ENCODE measurements around the gene CCDC126.
"Not testable (repeated sequence)": the region's sequence is repeated elsewhere in the genome, so short reads cannot be mapped to it uniquely, and the experiment has no call there.

The CCDC126 gene

DNA sequence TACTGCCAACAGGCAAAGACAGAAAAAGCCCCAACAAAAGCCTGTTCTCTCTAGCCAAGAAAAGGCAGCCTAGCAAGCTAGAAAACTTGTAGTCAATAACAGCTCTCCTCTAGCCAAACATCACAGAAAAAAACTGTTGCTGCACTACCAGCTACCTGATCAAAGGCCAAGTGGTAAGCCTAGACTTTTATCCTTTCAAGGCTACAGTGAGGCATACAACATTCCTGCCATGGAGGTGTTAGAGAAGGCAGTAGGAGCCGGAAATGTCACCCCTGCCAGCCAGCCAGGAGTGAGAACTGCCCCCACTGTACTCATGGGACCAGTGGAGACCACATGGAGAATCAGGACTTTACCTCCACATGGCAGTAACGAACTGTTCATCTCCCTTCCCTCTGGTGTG, 31.2 kb downstream of the CCDC126 start:
- DNase-seq (ENCODE audit: low read depth), result no peak

DNA sequence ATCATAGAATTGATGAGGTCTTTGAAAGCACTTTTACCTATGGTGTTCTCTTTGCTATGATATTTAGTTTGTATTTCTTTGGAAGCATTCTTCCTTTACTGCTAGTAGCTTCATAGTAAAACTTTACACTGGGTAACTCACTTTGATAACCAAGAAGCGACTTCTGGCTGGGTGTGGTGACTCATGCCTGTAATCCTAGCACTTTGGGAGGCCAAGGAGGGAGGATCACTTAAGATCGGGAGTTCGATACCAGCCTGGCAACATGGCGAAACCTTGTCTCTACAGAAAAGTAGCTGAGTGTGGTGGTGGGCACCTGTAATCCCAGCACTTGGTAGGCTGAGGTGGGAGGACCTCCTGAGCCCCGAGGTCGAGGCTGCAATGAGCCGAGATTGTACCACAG, 36.2 kb downstream of the CCDC126 start:
- no peak for DNase-seq (ENCODE audit: low read depth)

DNA sequence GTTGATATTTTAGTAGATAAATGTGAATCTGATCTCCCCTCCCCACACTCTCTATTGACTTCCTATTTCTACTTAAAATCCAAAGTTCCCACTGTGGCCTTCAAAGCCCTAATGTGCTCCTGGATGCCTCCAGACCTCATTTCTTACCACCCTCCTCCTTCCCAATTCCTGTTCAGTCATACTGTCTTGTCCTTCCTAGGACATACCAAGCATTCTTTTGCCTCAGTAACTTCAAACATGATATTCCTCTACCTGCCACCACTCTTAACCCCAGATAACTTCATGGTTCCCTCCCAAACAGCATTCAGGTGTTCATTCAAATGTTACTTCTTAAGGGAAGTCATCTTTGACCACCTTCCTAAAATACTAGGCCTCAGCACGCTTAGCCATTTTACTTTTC, 48.6 kb downstream of the CCDC126 start:
- no peak for DNase-seq (ENCODE audit: low read depth)

DNA sequence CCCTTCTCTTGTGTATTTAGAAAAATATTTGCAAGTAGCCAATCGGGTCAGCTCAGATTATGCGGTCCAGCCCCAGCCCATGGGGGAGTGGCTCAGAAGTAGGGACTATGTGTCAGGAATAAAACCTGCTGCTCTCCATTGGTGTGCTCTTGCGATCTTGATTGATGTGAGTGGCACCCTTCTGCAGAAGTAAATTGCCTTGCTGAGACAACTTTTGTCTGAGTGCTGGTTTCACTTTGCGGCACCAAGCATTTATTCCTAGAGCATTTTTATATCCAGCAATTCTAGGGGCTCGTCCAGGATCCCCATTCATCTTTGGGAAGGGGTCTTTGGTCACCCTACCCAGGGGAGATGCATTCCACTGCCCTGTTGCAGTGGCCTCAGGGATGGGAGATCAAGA, 56.8 kb downstream of the CCDC126 start:
- no peak for DNase-seq (ENCODE audit: low read depth)

DNA sequence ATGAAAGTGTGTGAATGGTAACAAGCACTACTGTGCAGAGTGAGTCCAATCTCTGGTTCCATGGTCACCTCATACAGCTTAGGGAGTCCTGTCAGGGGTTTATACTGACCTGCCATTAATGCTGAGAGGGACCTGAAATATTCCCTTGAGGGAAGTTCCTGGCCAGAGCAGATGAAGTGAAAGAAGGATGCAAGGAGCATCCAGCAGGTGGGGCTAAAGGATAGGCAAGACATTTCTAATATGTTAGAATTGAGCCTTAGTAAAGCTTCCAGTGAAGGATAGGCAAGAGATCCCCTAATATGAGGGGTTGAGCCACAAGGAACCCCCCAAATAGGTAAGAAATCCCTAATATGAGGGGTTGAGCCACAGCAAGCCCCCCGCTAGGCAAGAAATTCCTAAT, 57.3 kb downstream of the CCDC126 start:
- DNase-seq (ENCODE audit: low read depth), result no peak

DNA sequence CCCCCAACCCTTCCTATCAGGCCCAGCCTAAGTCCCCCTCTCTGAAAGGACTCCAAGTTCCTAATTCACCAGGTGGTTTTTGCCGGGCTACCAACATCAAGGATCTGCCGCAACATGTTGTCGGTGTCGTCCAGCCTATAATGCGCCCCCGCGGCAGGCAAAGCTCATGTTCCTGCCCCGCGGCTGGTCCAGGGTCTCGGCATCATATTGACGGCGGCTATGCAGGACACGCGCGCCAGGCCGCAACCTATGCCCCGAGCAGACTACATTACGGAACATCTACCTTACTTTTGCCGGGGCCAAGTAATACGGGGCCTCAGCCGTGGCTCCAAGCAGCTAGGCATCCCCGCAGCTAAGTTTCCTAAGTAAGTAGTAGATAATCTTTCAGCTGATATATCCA, 58.3 kb downstream of the CCDC126 start:
- no peak for DNase-seq (ENCODE audit: low read depth)

DNA sequence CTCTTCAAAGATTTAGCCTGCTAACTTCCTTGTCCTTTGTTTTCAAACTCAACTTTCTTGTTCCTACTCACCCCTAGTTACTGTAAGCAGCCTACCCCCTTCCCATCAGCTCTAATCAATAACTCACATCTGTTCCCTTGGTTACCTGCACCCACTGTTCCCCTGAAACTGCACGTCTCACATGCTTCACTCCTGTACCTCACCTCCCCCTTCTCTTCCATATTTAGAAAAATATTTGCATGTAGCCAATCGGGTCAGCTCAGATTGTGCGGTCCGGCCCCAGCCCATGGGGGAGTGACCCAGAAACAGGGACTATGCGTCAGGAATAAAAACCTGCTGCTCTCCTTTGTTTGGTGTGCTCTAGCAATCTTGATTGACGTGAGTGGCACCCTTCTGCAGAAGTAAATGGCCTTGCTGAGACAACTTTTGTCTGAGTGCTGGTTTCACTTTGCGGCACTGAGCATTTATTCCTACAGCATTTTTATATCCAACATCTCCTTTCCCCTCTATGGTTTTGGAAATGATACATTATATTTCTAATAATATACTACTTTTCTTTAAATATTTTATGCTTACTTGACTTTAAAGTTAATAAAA, 61.7 kb downstream of the CCDC126 start:
- DNase-seq (ENCODE audit: low read depth), result no peak

DNA sequence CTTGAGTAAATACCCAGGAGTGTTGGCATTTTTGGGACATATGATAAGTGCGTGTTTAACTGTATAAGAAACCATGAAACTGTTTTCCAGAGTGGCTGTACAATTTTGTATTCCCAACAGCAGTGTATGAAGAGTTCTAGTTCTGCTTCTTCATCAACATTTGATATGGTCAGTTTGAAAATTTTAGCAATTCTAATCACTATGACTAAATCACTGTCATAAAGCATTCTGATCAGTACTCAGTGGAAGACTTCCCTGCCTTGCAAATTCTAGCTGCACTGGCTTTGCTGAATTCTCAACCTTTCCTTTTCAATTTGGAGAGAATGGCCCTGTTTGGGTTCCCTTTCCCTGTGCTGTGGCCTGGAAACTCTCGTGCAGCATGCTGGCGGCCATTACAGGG, 64.2 kb downstream of the CCDC126 start:
- DNase-seq (ENCODE audit: low read depth), result no peak

DNA sequence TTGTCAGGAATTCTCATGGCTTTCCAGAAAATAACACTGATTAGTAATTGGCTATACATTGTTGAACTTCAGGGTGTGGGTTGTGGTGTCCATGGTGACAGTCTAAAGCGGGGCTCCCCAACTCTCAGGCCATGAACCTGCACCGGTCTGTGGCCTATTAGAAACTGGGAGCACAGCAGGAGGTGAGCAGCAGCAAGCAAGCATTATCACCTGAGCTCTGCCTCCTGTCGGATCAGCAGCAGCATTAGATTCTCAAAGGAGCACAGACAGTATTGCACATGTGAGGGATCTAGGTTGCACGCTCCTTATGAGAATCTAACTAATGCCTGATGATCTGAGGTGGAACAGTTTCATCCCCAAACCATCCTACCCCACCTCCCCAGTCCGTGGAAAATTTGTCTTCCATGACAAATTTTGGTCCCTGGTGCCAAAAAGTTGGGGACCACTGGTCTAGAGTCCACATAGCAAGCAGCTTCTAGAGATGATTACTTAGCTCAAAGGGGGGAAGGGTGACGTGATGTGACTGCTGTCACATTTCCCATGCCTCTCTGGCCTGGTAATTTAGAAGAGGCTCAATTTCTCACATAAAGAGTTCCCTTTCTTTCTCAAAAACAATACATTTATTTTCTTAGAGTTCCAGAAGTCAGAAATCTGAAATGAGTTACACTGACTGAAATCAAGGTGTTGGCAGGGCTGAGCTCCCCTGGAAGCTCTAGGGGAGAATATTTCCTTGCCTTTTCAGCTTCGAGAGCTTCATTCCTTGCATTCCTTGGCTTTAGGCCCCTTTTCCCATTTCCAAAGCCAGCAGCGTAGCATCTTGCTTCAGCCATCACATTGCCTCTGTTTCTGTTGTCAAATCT, 65.2 kb downstream of the CCDC126 start:
- no peak for DNase-seq (ENCODE audit: low read depth)

DNA sequence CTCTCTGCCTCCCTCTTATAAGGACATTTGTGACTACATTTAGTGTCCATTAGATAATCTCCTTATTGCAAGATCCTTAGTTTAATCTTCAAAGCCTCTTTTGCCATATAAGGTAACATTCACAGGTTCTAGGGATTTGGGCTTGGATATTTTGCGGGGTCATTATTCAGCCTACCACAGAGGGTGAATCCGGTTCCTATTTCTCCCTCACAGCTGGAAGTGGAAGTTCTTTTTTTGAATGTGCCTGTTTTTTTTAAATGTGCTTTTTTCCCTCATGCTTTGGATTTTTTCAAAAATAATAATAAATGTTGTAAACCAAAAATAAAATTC, 65.8 kb downstream of the CCDC126 start:
- no peak for DNase-seq (ENCODE audit: low read depth)

DNA sequence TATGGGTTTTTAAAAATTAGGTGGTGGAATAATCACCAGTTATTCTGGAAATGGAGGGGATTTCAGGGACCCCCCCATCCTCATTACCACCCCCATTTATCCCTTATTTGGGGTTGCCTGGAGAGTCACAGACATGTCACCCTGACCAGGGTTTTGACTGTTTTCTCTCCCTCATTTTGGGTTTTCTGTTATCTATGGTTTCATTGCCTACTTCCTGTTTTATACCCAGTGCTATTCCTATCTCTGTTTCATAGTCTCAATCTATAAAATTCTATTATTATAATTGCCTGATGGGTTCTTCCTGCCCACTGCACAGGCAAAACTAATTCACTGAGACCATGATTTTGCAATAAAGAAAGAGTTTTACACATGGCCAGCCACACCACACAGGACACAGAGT, 66.9 kb downstream of the CCDC126 start:
- no peak for DNase-seq (ENCODE audit: low read depth)

DNA sequence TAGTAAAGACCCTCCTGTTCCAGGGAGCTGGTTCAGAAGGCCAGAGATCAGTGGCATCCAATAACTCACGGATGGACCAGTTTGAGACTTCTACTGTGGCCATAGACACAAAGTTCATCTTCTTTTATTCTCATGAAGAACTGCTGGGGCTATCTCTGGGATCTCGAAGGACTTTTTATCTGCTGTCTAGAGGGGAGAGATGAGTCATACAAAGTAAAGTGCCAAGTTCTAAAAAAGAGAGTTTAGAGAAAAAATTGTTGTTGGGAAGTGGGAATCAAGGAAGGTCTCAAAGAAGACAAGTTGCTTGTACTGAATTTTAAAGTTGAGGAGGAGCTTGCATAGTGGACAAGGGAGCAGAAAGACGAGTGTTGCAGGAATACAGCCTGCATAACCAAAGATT, 74.9 kb downstream of the CCDC126 start:
- DNase-seq (ENCODE audit: low read depth), result no peak

DNA sequence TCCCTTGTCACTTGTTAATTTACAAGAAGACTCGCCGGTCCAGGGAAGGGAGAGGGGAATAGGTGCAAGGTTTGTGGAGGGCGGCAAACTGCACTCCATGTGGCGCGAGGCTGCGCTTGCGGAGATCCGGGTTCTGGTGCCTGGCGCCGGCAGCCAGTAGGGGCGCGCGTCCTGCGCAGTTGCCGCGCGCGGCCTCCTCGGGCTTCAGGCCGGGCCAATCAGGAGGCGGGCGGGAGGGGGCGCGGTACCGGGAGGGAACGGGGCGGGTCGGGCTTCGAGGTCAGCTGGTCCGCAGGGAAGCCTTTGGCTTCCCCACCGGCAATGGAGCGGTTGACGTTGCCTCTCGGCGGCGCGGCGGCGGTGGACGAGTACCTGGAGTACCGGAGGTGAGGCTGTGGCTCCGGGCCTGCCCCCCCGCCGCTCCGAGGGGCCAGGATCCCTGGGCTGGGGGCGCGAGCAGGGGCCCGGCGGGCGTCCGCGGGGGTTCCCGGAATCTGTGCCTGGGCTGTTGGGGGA, 82.8 kb downstream of the CCDC126 start, which contains the start of gene FAM221A:
Gene FAM221A (plus strand): TSS at position 302 of the 516 bp plus-strand sequence. CDS start 20 bp downstream, at position 322.
- peak; percentile 53 for DNase-seq (ENCODE audit: low read depth)

DNA sequence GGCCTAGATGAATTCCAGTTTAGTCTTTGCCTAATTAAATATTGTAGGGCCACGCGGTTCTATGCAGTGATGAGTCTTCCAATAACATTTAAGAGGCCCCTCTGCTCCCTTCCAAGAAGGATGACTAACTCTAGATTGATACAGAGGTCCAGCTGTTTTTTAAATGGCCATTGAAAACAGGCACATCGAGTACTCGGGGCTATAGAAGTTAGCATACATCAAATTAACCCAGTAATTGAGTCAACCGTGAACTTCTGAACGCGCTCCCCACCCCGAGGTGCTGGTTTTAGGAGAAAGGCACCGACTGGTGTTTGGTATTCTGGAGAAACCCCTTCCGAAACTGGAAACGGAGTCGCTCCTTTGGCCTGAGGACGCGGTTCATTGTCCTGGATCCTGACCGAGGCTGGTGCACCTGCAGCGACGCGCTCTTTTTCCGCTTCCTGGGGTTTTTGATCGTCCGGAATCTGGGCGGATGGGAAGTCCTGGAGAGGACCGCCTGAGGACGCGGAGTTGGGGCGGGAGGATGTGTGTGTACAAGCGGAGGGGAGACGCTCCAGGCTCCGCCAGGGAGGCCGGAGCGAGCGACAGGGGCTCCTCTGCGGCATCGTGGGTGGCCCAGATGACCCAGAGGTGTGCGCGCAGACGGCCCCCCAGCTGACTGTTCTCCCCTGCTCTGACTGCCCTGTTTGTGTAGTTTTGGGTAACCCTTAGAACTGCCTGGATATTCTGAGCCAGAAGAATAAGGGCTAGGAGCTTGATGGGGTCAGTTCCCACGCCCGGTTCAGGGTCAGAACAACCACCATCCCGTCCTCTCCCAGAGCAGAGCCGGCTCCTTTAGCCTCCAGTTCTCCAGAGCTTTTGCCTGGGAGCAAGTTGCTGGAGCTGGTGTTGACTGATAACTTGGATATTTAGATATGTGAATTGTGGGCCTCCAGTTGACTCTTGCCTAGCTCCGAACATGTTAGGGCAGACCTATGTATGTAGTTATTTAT, 83.5 kb downstream of the CCDC126 start:
- DNase-seq (ENCODE audit: low read depth), result no peak

DNA sequence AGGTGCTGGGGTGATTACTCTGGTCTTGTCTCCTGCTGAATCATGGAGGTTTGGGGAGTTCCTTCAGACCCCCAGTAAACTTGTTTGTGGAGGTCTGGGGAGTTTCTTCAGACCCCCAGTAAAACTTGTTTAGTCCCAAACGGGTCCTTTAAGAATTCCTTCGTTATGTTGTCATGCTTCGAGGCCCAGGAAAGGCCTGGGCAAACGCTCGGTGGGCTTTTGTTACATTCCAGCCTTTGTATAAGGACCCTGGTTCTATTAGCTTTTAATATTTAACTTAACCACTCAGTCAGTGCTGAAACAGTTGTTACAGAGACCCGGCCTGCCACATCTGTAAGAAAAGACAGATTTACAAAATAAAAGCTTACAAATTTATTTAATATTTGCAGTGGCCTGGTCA, 86.9 kb downstream of the CCDC126 start:
- not testable (repeated sequence) for DNase-seq (ENCODE audit: low read depth)

DNA sequence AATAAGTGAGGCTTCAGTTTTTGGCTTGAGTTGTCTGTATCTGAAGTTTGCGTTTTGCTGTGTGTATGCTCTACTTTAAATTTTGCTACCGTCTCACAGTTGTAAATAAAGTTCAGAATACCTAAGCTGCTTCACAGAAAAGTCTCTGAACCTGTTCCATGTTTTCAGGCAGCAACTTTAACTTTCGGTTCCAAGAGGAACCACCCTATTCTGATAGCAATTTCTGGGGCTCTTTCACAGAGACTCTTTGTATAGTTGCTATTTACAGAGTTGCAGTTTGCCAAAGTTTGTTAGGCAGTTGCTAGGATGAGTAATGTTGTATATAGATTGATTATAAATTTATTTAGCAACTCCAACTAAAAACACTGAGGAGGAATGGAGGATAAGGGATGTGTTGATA, 88.5 kb downstream of the CCDC126 start:
- no peak for DNase-seq (ENCODE audit: low read depth)

DNA sequence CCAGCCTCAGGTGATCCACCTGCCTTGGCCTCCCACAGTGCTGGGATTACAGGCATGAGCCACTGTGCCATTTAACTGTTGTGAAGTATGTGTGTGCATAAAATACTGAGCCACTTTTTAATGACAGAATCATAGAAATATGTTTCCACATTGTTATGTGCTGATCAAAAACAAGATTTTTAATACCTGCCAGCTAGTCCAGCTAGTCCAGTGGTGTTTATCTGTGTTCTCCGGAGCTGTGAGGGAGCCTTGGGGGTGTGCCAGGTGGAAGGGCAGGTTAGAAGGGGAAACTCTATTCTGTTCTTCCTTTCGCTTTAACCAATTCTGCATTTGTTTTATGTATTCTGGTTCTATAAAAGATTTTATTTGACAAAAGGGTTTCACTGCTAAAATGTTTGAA, 89.8 kb downstream of the CCDC126 start:
- DNase-seq (ENCODE audit: low read depth), result no peak

DNA sequence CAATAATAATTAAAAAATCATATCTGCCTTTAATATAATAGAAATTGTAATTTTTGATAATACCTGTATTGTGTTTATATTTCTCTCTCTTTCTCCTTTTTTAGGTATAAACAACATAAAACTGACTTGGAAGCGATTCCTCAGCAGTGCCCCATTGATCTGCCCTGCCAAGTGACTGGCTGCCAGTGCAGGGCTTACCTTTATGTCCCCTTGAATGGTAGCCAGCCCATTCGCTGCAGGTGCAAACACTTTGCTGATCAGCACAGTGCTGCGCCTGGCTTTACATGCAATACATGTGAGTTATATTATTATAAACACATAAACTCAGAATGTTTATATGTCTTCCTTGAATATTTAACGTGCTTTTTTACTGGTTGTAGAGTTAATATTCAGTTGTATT, 92.0 kb downstream of the CCDC126 start:
- no peak for DNase-seq (ENCODE audit: low read depth)

DNA sequence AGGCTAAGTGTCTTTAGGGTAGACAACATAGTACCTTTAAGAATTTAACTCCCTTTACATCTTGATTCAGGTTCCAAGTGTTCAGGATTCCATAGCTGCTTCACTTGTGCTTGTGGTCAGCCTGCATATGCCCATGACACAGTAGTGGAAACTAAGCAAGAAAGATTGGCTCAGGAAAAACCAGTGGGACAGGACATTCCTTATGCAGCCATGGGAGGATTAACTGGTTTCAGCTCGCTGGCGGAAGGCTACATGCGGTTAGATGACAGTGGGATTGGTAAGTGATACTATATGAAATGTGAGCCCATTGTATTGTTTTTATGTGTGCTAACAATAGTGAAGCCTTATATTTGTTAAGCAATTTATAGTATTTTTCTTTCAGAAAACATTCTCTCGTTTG, 94.1 kb downstream of the CCDC126 start:
- DNase-seq (ENCODE audit: low read depth), result no peak

DNA sequence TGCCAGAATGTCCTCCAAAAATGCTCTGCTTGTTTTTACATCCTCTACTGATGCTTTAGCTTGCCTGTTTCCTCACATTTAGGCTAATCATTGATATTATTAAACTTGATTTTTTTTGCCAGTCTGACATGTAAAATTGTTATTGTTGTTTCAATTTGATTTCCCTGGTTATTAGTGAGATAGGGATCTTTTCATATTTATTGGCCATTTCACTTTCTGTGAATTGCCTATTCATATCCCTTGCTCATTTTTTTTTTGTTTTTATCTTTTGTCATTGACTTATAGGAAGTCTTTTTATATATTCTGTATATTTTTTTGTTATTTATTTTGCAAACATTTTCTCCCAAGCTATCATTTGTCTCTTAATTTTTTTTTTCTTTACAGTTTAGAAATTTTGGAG, 96.0 kb downstream of the CCDC126 start:
- no peak for DNase-seq (ENCODE audit: low read depth)

Measured in stimulated activated CD8-positive, alpha-beta memory T cell treated with anti-CD3 and anti-CD28 coated beads, Interleukin-15, amount 100 ng/mL, for 24 hours (primary cell).